ENCODE measurements around the gene TPST2. TPM values are rescaled to one million over a fixed set of nuclear protein-coding genes. Genes with fewer than 3 reads are reported as not detected.

TPST2 gene
- polyA plus RNA-seq, 1 experiment, result 84.9 TPM

DNA sequence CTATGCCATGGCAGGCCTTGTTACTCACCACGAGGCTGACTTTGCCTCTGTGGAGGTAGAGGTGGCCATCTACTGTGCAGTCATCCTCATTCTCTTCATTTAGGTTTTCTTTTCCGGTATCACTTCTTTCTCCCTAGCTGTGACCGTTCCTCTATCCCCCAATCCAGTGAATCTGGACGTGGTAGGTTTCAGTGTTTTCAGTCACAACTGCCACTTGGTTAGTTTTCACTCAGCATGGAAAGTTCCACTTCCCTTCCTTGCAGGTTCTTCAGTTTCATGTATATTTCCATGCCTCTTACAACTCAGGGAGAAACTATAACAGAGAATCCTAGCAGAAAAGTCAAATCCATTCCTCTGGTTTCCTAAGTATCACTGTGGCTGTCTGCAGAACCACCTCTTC lies 108.2 kb downstream of the TPST2 start:
- TF ChIP-seq, protein P1, sequence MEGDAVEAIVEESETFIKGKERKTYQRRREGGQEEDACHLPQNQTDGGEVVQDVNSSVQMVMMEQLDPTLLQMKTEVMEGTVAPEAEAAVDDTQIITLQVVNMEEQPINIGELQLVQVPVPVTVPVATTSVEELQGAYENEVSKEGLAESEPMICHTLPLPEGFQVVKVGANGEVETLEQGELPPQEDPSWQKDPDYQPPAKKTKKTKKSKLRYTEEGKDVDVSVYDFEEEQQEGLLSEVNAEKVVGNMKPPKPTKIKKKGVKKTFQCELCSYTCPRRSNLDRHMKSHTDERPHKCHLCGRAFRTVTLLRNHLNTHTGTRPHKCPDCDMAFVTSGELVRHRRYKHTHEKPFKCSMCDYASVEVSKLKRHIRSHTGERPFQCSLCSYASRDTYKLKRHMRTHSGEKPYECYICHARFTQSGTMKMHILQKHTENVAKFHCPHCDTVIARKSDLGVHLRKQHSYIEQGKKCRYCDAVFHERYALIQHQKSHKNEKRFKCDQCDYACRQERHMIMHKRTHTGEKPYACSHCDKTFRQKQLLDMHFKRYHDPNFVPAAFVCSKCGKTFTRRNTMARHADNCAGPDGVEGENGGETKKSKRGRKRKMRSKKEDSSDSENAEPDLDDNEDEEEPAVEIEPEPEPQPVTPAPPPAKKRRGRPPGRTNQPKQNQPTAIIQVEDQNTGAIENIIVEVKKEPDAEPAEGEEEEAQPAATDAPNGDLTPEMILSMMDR (IDR thresholded peaks at IDR 0.05; ENCODE audit: insufficient read depth, low read depth, low read length), result no peak
- Histone ChIP-seq H3K4me3 (ENCODE audit: low read depth, low read length) (no peak overlapping the region), H3K27me3 (ENCODE audit: control insufficient read depth, insufficient read depth, low read length) (no peaks in the 10 kb centered on the region), H3K36me3 (ENCODE audit: control insufficient read depth, insufficient read depth, low read length) (no peaks in the 10 kb centered on the region)
- DNase-seq (ENCODE audit: low read depth), result no peak
- POLR2A ChIA-PET, result no interaction called here
- CTCF ChIA-PET, result interaction anchor here (0.7 to 1.8 kb wide), 4 partner anchors 14 to 30 kb away, joined by 3 to 4 read pairs (median 4); partner anchors contain the start of gene TFIP11

DNA sequence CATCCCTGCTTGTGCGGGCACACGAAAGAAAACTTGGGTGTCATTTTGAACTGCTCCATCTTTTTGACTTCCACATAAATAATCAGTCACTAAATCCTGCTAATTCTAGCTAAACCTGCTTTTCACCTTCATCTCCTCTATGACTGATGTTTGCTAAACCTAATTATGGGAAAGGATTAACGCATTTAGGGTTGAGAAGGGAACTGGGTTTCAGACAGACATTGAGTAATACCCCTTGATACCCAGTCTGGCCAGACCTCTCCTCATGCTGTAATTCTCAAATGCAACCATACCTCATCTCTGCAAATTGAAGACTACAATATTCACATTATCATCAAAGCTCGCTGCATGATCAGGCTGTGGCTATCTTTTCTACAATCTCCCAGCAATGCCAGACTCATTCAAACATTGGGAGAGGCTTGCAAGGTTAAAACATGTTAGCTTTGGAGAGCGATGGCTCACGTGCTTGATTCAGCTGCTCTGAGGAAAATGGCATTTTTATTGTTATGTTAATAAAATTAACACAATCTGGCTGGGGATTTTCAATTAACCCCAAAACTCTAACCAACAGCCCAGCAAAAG lies 108.7 kb downstream of the TPST2 start:
- POLR2A ChIA-PET, result no interaction called here
- DNase-seq (ENCODE audit: low read depth), result no peak
- CTCF ChIA-PET, result interaction anchor here (0.7 to 1.8 kb wide), 5 partner anchors 13 to 31 kb away, joined by 3 to 4 read pairs (median 4); partner anchors contain the start of gene TFIP11
- no peaks in the 10 kb centered on the region for H3K36me3 ChIP-seq (ENCODE audit: control insufficient read depth, insufficient read depth, low read length)
- TF ChIP-seq, protein P1 (IDR thresholded peaks at IDR 0.05; ENCODE audit: insufficient read depth, low read depth, low read length), result no peak
- no peaks in the 10 kb centered on the region for H3K27me3 ChIP-seq (ENCODE audit: control insufficient read depth, insufficient read depth, low read length)
- H3K4me3 ChIP-seq (ENCODE audit: low read depth, low read length), result no peak overlapping the region

DNA sequence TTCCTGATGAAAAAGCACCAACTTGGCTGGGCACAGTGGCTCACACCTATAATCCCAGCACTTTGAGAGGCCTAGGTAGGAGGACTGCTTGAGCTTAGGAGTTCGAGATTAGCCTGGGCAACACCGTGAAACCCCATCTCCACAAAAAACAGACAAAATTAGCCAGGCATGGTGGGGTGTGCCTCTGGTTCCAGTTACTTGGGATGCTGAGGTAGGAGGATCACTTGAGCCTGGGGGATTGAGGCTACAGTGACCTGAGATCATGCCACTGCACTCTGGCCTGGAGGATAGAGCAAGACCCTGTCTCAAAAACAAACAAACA lies 109.4 kb downstream of the TPST2 start:
- no peaks in the 10 kb centered on the region for H3K27me3 ChIP-seq (ENCODE audit: control insufficient read depth, insufficient read depth, low read length)
- TF ChIP-seq, protein P1 (IDR thresholded peaks at IDR 0.05; ENCODE audit: insufficient read depth, low read depth, low read length), result no peak
- no peaks in the 10 kb centered on the region for H3K36me3 ChIP-seq (ENCODE audit: control insufficient read depth, insufficient read depth, low read length)
- POLR2A ChIA-PET, result no interaction called here
- DNase-seq (ENCODE audit: low read depth), result no peak
- CTCF ChIA-PET, result interaction anchor here (1.3 to 1.5 kb wide), 2 partner anchors 17 to 19 kb away, joined by 3 to 4 read pairs; no protein-coding TSS in a partner anchor
- H3K4me3 ChIP-seq (ENCODE audit: low read depth, low read length), result no peak overlapping the region

DNA sequence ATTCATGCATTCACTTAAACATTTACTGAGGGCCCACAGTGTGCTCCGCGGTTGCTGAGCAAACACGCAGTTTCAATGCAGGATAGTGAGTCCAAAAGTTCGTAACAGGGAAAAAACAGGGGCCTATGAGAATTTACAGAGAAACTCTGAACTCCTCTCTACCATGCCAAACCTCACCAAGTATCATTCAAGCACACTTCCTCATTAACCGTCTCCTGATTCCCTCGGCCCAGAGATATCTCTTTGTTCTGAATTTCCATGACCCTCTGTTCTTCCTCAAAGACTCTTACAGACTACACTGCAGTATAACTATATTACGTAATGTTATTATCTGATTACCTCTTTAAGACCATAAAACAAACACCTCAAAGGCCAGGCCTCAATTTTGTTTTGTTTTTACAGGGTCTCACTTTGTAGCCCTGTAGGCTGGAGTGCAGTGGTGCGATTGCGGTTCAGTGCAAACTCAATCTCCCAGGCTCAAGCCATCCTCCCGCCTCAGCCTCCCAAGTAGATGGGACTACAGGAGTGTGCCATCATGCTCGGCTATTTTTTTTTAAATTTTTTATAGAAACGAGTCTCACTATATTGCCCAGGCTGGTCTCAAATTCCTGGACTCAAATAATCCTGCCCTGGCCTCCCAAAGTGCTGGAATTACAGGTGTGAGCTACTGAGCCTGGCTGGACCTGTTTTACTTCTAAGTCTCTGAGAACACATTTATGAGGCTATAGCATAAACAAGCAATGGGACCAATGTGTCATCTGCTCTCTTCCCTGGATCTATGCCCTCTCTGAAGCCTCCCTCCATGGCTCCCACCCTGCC lies 109.9 kb downstream of the TPST2 start:
- POLR2A ChIA-PET, result no interaction called here
- no peak overlapping the region for H3K4me3 ChIP-seq (ENCODE audit: low read depth, low read length)
- CTCF ChIA-PET, result interaction anchor here (1.0 to 1.5 kb wide), 4 partner anchors 16 to 115 kb away, joined by 3 to 4 read pairs (median 4); no protein-coding TSS in a partner anchor
- H3K27me3 ChIP-seq (ENCODE audit: control insufficient read depth, insufficient read depth, low read length), result no peaks in the 10 kb centered on the region
- no peaks in the 10 kb centered on the region for H3K36me3 ChIP-seq (ENCODE audit: control insufficient read depth, insufficient read depth, low read length)
- TF ChIP-seq, protein P1 (IDR thresholded peaks at IDR 0.05; ENCODE audit: insufficient read depth, low read depth, low read length), result no peak
- no peak for DNase-seq (ENCODE audit: low read depth)

DNA sequence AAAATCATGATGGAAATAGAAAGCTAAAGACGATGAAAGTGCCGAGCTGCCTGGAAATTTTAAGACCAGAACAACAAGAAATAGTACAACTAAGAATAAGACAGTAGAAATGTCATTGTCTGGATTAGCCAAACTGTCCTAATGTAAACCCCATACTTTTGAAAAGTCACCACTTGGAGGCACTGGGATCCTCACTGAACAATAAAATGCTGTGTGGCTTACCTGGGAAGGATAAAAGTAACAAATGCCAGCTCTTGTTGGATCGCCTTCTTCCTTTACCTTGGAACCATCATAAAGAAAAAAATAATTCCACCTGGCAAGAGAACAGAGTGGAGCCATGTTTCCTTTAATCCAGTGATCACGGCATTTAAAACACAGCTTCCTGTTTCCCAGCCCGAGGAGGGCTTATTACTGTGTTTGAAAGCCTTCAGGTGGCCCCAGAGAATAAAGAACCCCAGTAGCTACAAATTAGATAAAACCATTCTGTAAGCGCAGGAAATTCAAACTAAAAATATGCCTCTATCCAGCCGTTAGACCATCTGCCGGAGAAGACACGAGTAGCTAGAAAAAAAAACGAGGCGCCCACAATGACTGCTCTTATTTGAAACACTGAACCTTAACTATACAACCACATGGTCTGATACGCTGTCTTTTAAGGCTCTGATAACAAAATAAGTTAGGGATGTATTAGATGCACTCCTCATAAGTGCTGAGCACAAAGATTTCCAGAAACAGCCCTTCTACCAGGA lies 110.7 kb downstream of the TPST2 start:
- no peaks in the 10 kb centered on the region for H3K36me3 ChIP-seq (ENCODE audit: control insufficient read depth, insufficient read depth, low read length)
- no peak overlapping the region for H3K4me3 ChIP-seq (ENCODE audit: low read depth, low read length)
- TF ChIP-seq, protein P1 (IDR thresholded peaks at IDR 0.05; ENCODE audit: insufficient read depth, low read depth, low read length), result no peak
- ChIA-PET POLR2A (interaction anchor here (0.6 to 0.7 kb wide), 2 partner anchors 15 to 85 kb away, joined by 3 read pairs; no protein-coding TSS in a partner anchor), CTCF (interaction anchor here (0.5 to 1.2 kb wide), 3 partner anchors 24 to 184 kb away, joined by 3 to 4 read pairs (median 3); no protein-coding TSS in a partner anchor)
- no peak for DNase-seq (ENCODE audit: low read depth)
- no peaks in the 10 kb centered on the region for H3K27me3 ChIP-seq (ENCODE audit: control insufficient read depth, insufficient read depth, low read length)
